Gastrocnemius medialis (tissue), 4 donors: ENCODE results near the gene CRYBG1.

Experiments
- CTCF ChIP-seq, 5 experiments: fragments of 450-650 bp in 3 of 5; fragments of 200-600 bp in 2 of 5; sonication (generic) in 2 of 5; IDR thresholded peaks in 4 of 5; conservative IDR thresholded peaks in 1 of 5; 1 replicate in 4 of 5; 2 replicates in 1 of 5; pipeline ENCODE4 v1.5.1; 2016 to 2019; ENCODE audit warnings: antibody characterized with exemption in 5 of 5, mild to moderate bottlenecking in 3 of 5, moderate library complexity in 3 of 5
- POLR2A ChIP-seq, 2 donors: fragments of 450-650 bp; IDR thresholded peaks; one replicate each; pipeline ENCODE4 v1.6.1; 2017; ENCODE audit warnings: antibody characterized with exemption in 2 of 2, mild to moderate bottlenecking in 2 of 2, moderate library complexity in 2 of 2

GRCh38 chr6:106508277-106508676 is 147.8 kb downstream of the CRYBG1 start:
- TF ChIP-seq CTCF (IDR thresholded peaks at IDR 0.05 in 4 of 5, conservative IDR thresholded peaks at IDR 0.05 in 1 of 5) (no peak), POLR2A (IDR thresholded peaks at IDR 0.05) (no peak)
